ENCODE measurements around the gene S1PR3.

- TF ChIP-seq GATA3 (IDR thresholded peaks at IDR 0.05; ENCODE audit: low read depth, low read length) (no peak), GATA2 (IDR thresholded peaks at IDR 0.05; ENCODE audit: low read depth, low read length) (no peak)
Observed at GRCh38 chr9:88952086-88952615, 39.1 kb upstream of the S1PR3 start.
